ENCODE data around the gene ZNF346.
"Not testable (repeated sequence)": the region's sequence is repeated elsewhere in the genome, so short reads cannot be mapped to it uniquely, and the experiment has no call there.

DNA sequence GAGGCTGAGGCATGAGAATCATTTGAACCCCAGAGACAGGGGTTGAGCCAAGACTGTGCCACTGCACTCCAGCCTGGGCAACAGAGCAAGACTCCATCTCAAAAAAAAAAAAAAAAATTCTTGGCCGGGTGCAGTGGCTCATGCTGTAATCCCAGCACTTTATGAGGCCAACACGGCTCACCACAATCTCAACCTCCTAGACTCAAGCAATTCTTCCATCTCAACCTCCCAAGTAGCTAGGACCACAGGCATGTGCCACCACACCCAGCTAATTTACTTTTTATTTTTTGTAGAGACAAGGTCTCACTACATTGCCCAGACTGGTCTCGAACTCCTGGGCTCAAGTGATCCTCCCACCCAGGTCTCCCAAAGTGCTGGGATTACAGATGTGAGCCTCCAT lies 29.4 kb upstream of the ZNF346 start:
- not testable (repeated sequence) for TF ChIP-seq POLR2A (IDR thresholded peaks at IDR 0.05; ENCODE audit: low read length); GATA1 (IDR thresholded peaks at IDR 0.05; ENCODE audit: low read depth, low read length)
